ENCODE measurements around the gene CUX1.

CUX1 gene

GRCh38 chr7:102260856-102261255 lies 443.4 kb downstream of the CUX1 start:
- Histone ChIP-seq H3K27ac (ENCODE audit: low read length) (no peak overlapping the region), H4K20me1 (ENCODE audit: insufficient read depth, low read length) (no peaks in the 10 kb centered on the region), H3K4me2 (ENCODE audit: low read depth, low read length) (no peak overlapping the region), H3K9ac (ENCODE audit: low read length) (no peak overlapping the region), H3K4me1 (ENCODE audit: low read length) (no peaks in the 10 kb centered on the region), H3K79me2 (ENCODE audit: low read length) (no peaks in the 10 kb centered on the region), H3K9me2 (replicated peaks; ENCODE audit: insufficient read depth, low read length) (no peaks in the 10 kb centered on the region), H3K4me3 (ENCODE audit: low read length) (no peak overlapping the region), H3K27me3 (replicated peaks; ENCODE audit: insufficient read depth, low read length) (no peaks in the 10 kb centered on the region), H2AFZ (ENCODE audit: low read length) (no peak overlapping the region), H3K9me3 (replicated peaks; ENCODE audit: insufficient read depth, low read length) (no peaks in the 10 kb centered on the region), H3F3A (ENCODE audit: insufficient read depth, low read length) (no peaks in the 10 kb centered on the region), H3K36me3 (replicated peaks; ENCODE audit: insufficient read depth, low read length) (no peaks in the 10 kb centered on the region)
- DNase-seq: no peak
- TF ChIP-seq EZH2phosphoT487 (IDR thresholded peaks at IDR 0.05; ENCODE audit: low read length): no peak
- no peak for TF ChIP-seq EZH2 (optimal IDR thresholded peaks at IDR 0.05; ENCODE audit: low read depth, low read length)
- TF ChIP-seq CTCF (IDR thresholded peaks at IDR 0.05; ENCODE audit: low read length): no peak

- DNase-seq: no peak
- Histone ChIP-seq H3K27me3 (replicated peaks; ENCODE audit: insufficient read depth, low read length) (no peaks in the 10 kb centered on the region), H3K4me2 (ENCODE audit: low read depth, low read length) (no peak overlapping the region), H3F3A (ENCODE audit: insufficient read depth, low read length) (no peaks in the 10 kb centered on the region), H3K79me2 (ENCODE audit: low read length) (no peaks in the 10 kb centered on the region), H3K9me2 (replicated peaks; ENCODE audit: insufficient read depth, low read length) (no peaks in the 10 kb centered on the region), H3K9me3 (replicated peaks; ENCODE audit: insufficient read depth, low read length) (no peaks in the 10 kb centered on the region), H3K9ac (ENCODE audit: low read length) (no peak overlapping the region), H2AFZ (ENCODE audit: low read length) (no peak overlapping the region), H3K4me3 (ENCODE audit: low read length) (no peak overlapping the region), H3K27ac (ENCODE audit: low read length) (no peak overlapping the region), H3K36me3 (replicated peaks; ENCODE audit: insufficient read depth, low read length) (no peaks in the 10 kb centered on the region), H3K4me1 (ENCODE audit: low read length) (no peaks in the 10 kb centered on the region), H4K20me1 (ENCODE audit: insufficient read depth, low read length) (no peaks in the 10 kb centered on the region)
- no peak for TF ChIP-seq EZH2phosphoT487 (IDR thresholded peaks at IDR 0.05; ENCODE audit: low read length)
- TF ChIP-seq CTCF (IDR thresholded peaks at IDR 0.05; ENCODE audit: low read length): no peak
- TF ChIP-seq EZH2 (optimal IDR thresholded peaks at IDR 0.05; ENCODE audit: low read depth, low read length): no peak
These were observed 444.0 kb downstream of the CUX1 start for GRCh38 chr7:102261451-102261850.

- H2AFZ ChIP-seq (ENCODE audit: low read length): no peak overlapping the region
- TF ChIP-seq CTCF (IDR thresholded peaks at IDR 0.05; ENCODE audit: low read length) (no peak), EZH2 (optimal IDR thresholded peaks at IDR 0.05; ENCODE audit: low read depth, low read length) (no peak), EZH2phosphoT487 (IDR thresholded peaks at IDR 0.05; ENCODE audit: low read length) (no peak)
- DNase-seq: no peak
- no peaks in the 10 kb centered on the region for H3K9me2 ChIP-seq (replicated peaks; ENCODE audit: insufficient read depth, low read length)
- H3K36me3 ChIP-seq (replicated peaks; ENCODE audit: insufficient read depth, low read length): no peaks in the 10 kb centered on the region
- H3F3A ChIP-seq (ENCODE audit: insufficient read depth, low read length): no peaks in the 10 kb centered on the region
- no peak overlapping the region for H3K9ac ChIP-seq (ENCODE audit: low read length)
- H3K79me2 ChIP-seq (ENCODE audit: low read length): no peaks in the 10 kb centered on the region
- H3K27ac ChIP-seq (ENCODE audit: low read length): no peak overlapping the region
- H3K4me1 ChIP-seq (ENCODE audit: low read length): no peaks in the 10 kb centered on the region
- H3K9me3 ChIP-seq (replicated peaks; ENCODE audit: insufficient read depth, low read length): no peaks in the 10 kb centered on the region
- no peaks in the 10 kb centered on the region for H3K27me3 ChIP-seq (replicated peaks; ENCODE audit: insufficient read depth, low read length)
- no peak overlapping the region for H3K4me3 ChIP-seq (ENCODE audit: low read length)
- H3K4me2 ChIP-seq (ENCODE audit: low read depth, low read length): no peak overlapping the region
- no peaks in the 10 kb centered on the region for H4K20me1 ChIP-seq (ENCODE audit: insufficient read depth, low read length)
These were observed 445.1 kb downstream of the CUX1 start for GRCh38 chr7:102262546-102262945.

Measured in MM.1S (cell line).